Sigmoid colon (tissue), 7 donors: ENCODE results near the gene NEK11. TPM values are rescaled to one million over a fixed set of nuclear protein-coding genes. Genes with fewer than 3 reads are reported as not detected.
"Not testable (repeated sequence)": the region's sequence is repeated elsewhere in the genome, so short reads cannot be mapped to it uniquely, and the experiment has no call there.

Experiments
- DNase-seq: peaks from one replicate; pipeline ENCODE4 v3.0.0-alpha.2; 2019
- H3K27ac ChIP-seq, 4 donors: fragments of 200-600 bp; sonication (generic); one replicate each; pipeline ENCODE4 v1.5.1; 2016 to 2019; ENCODE audit warnings: mild to moderate bottlenecking in 1 of 4
- H3K27me3 ChIP-seq, 3 donors: fragments of 200-600 bp; sonication (generic); one replicate each; pipeline ENCODE4 v1.5.1; 2019; ENCODE audit warnings: mild to moderate bottlenecking in 1 of 3
- H3K36me3 ChIP-seq, 4 donors: fragments of 200-600 bp; sonication (generic); one replicate each; pipeline ENCODE4 v1.5.1; 2016 to 2019
- H3K4me1 ChIP-seq, 4 donors: fragments of 200-600 bp; sonication (generic); one replicate each; pipeline ENCODE4 v1.5.1; 2017 to 2019
- H3K4me3 ChIP-seq, 4 donors: fragments of 200-600 bp; sonication (generic); one replicate each; pipeline ENCODE4 v1.5.1; 2017 to 2019; ENCODE audit warnings: mild to moderate bottlenecking in 2 of 4, moderate library complexity in 1 of 4
- H3K9me3 ChIP-seq, 4 donors: fragments of 200-600 bp in 3 of 4; sonication (generic) in 3 of 4; one replicate each; pipeline versions ENCODE4 v1.5.1 to v1.6.1; 2013 to 2019
- EP300 ChIP-seq, 4 donors: sonication (generic); formaldehyde crosslinking; IDR thresholded peaks; one replicate each; pipeline ENCODE4 v1.6.1; 2017; ENCODE audit warnings: antibody characterized with exemption in 4 of 4
- POLR2A ChIP-seq, 2 donors: fragments of 450-650 bp; IDR thresholded peaks; one replicate each; pipeline ENCODE4 v1.6.1; 2016; ENCODE audit warnings: antibody characterized with exemption in 2 of 2, mild to moderate bottlenecking in 2 of 2, moderate library complexity in 2 of 2
- POLR2AphosphoS5 ChIP-seq, 4 donors: sonication (generic); formaldehyde crosslinking; IDR thresholded peaks; one replicate each; pipeline ENCODE4 v1.6.1; 2017; ENCODE audit warnings: antibody characterized with exemption in 4 of 4
- WGBS, 2 donors: extraction: QIAGEN DNeasy Blood & Tissue Kit; methylation state at CpG; one replicate each; pipeline ENCODE4 v1.1.7; 2013; 5-methylcytosine and 5-hydroxymethylcytosine counted together
- intact Hi-C: fragments of 100-400 bp; cut with DNase I; formaldehyde crosslinking; loops from one replicate; pipeline ENCODE4 v1.15.1; 2023
- polyA plus RNA-seq, 3 donors: library from polyadenylated mRNA; stranded (reverse); fragments of 200-250 nt; gene quantifications; one replicate each; pipeline ENCODE4 v1.2.3, GENCODE V29; 2013
- total RNA-seq, 4 donors: library from RNA; depleted of rRNA; stranded (reverse); fragments of >200 nt; gene quantifications; one replicate each; pipeline ENCODE4 v1.1.0, GENCODE V29; 2016
- TF ChIP-seq, protein P1 (sequence below), 4 experiments: fragments of 450-650 bp in 3 of 4; fragments of 200-600 bp in 1 of 4; IDR thresholded peaks; one replicate each; pipeline ENCODE4 v1.5.1; 2016 to 2019; ENCODE audit warnings: antibody characterized with exemption in 4 of 4, mild to moderate bottlenecking in 3 of 4, moderate library complexity in 2 of 4
- donor health status: healthy with polysubstance abuse.
- donor health status: Bipolar disorder and iron deficiency.
- donor health status: healthy.

The NEK11 gene
- total and polyA plus RNA-seq, 7 donors, result 1.6 to 12.2 (median 4.3) TPM

- 55 to 63% methylated on average over 3 of the region's 3 CpGs for WGBS, 2 donors
- Histone ChIP-seq H3K4me3 (no peak overlapping the region), H3K9me3 (no peaks in the 10 kb centered on the region), H3K27ac (no peak overlapping the region), H3K36me3 (no peaks in the 10 kb centered on the region), H3K4me1 (no peaks in the 10 kb centered on the region), H3K27me3 (no peaks in the 10 kb centered on the region)
- TF ChIP-seq, protein P1, sequence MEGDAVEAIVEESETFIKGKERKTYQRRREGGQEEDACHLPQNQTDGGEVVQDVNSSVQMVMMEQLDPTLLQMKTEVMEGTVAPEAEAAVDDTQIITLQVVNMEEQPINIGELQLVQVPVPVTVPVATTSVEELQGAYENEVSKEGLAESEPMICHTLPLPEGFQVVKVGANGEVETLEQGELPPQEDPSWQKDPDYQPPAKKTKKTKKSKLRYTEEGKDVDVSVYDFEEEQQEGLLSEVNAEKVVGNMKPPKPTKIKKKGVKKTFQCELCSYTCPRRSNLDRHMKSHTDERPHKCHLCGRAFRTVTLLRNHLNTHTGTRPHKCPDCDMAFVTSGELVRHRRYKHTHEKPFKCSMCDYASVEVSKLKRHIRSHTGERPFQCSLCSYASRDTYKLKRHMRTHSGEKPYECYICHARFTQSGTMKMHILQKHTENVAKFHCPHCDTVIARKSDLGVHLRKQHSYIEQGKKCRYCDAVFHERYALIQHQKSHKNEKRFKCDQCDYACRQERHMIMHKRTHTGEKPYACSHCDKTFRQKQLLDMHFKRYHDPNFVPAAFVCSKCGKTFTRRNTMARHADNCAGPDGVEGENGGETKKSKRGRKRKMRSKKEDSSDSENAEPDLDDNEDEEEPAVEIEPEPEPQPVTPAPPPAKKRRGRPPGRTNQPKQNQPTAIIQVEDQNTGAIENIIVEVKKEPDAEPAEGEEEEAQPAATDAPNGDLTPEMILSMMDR (IDR thresholded peaks at IDR 0.05), result no peak
- TF ChIP-seq POLR2AphosphoS5 (IDR thresholded peaks at IDR 0.05) (no peak), POLR2A (IDR thresholded peaks at IDR 0.05) (no peak), EP300 (IDR thresholded peaks at IDR 0.05) (no peak)
- DNase-seq, result no peak
- intact Hi-C loops, result no loop called here
These were observed 302.0 kb downstream of the NEK11 start for GRCh38 chr3:131328721-131329120.

DNA sequence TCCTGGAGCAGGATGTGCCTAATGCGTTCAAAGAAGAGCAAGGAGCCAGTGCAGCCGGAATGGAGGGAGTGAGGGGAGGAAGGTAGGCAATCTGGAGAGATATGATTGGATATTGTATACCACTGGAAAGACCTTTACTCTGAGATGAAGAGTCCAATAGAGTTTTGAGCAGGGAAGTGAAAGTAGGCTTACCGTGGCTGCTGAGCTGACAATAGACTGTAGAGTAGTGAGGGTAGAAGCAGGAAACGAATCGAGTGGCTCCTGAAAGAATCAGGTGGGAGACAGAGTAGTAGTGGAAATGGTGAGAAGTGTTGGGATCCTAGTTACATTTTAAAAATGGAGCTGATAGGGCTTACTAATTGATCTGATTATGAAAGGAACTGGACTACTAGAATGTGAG is 303.1 kb downstream of the NEK11 start:
- intact Hi-C loops, result no loop called here
- no peak overlapping the region for H3K4me3 ChIP-seq
- DNase-seq, result no peak
- 84 to 92% methylated on average over 5 of the region's 5 CpGs for WGBS, 2 donors
- no peak overlapping the region for H3K27ac ChIP-seq
- H3K27me3 ChIP-seq, result no peaks in the 10 kb centered on the region
- H3K36me3 ChIP-seq, result no peaks in the 10 kb centered on the region
- no peaks in the 10 kb centered on the region for H3K9me3 ChIP-seq
- H3K4me1 ChIP-seq, result no peaks in the 10 kb centered on the region
- TF ChIP-seq EP300 (IDR thresholded peaks at IDR 0.05) (no peak), POLR2A (IDR thresholded peaks at IDR 0.05) (no peak), POLR2AphosphoS5 (IDR thresholded peaks at IDR 0.05) (no peak)
- TF ChIP-seq, protein P1 (IDR thresholded peaks at IDR 0.05), result no peak

GRCh38 chr3:131331456-131332085 is 304.9 kb downstream of the NEK11 start:
- H3K4me1 ChIP-seq, H3K27me3 ChIP-seq, intact Hi-C loops, H3K9me3 ChIP-seq, H3K36me3 ChIP-seq, H3K27ac ChIP-seq, DNase-seq, H3K4me3 ChIP-seq: not testable (repeated sequence)
- 85 to 87% methylated on average over 26 to 27 of the region's 27 CpGs for WGBS, 2 donors

DNA sequence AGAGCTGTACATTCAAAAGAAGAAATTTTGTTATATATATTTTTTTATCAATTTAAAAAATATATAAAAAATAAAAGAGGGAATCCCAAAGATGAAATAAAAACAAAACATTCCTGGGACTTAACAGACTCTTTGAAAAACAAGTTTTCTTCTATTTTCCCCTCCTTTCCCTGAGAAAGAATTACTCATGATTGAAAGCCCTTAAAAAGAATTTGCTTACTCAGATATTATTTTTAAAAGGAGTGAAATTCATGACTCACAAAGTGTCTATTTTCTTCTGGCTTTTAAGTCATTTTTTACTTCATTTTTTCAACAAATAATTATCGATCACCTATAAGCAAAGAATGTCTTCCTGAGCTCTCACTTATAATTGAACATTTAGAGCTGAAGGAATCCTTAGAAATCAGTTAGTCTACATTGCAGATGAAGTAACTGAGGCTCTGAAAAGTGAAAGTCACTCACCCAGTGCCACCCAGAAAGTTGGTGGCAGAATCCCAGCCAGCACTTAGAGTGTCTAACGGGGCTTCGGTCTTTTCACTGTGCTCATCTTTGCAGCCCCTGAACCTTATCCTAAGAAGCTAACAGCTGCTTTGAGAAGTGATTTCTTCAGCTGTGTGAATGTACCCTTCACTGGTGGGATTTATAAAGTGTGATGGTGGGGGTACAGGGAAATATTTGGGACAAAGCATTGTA is 312.4 kb downstream of the NEK11 start:
- intact Hi-C loops, result no loop called here
- H3K36me3 ChIP-seq, result no peaks in the 10 kb centered on the region
- WGBS, 2 donors, result 93 to 94% methylated on average over 3 of the region's 3 CpGs
- no peaks in the 10 kb centered on the region for H3K9me3 ChIP-seq
- no peaks in the 10 kb centered on the region for H3K27me3 ChIP-seq
- no peak for TF ChIP-seq POLR2A (IDR thresholded peaks at IDR 0.05)
- no peak for TF ChIP-seq POLR2AphosphoS5 (IDR thresholded peaks at IDR 0.05)
- TF ChIP-seq, protein P1 (IDR thresholded peaks at IDR 0.05), result no peak
- TF ChIP-seq EP300 (IDR thresholded peaks at IDR 0.05), result no peak
- H3K27ac ChIP-seq, result no peak overlapping the region
- no peak overlapping the region for H3K4me3 ChIP-seq
- no peak for DNase-seq
- H3K4me1 ChIP-seq, result no peaks in the 10 kb centered on the region

- 95% methylated on average over 2 of the region's 2 CpGs for WGBS, 2 donors
- TF ChIP-seq, protein P1 (IDR thresholded peaks at IDR 0.05), result no peak
- TF ChIP-seq POLR2A (IDR thresholded peaks at IDR 0.05), result no peak
- TF ChIP-seq POLR2AphosphoS5 (IDR thresholded peaks at IDR 0.05), result no peak
- no peak for TF ChIP-seq EP300 (IDR thresholded peaks at IDR 0.05)
- DNase-seq, result no peak
These were observed 315.1 kb downstream of the NEK11 start for GRCh38 chr3:131341761-131342160.

More at GRCh38 chr3:131341761-131342160, 315.1 kb downstream of the NEK11 start:
- Histone ChIP-seq H3K27me3 (no peaks in the 10 kb centered on the region), H3K4me3 (no peak overlapping the region), H3K27ac (no peak overlapping the region), H3K36me3 (no peaks in the 10 kb centered on the region), H3K9me3 (no peaks in the 10 kb centered on the region), H3K4me1 (no peaks in the 10 kb centered on the region)
- intact Hi-C loops, result no loop called here
